ENCODE results near the gene MRPL37.

Gene MRPL37

DNA sequence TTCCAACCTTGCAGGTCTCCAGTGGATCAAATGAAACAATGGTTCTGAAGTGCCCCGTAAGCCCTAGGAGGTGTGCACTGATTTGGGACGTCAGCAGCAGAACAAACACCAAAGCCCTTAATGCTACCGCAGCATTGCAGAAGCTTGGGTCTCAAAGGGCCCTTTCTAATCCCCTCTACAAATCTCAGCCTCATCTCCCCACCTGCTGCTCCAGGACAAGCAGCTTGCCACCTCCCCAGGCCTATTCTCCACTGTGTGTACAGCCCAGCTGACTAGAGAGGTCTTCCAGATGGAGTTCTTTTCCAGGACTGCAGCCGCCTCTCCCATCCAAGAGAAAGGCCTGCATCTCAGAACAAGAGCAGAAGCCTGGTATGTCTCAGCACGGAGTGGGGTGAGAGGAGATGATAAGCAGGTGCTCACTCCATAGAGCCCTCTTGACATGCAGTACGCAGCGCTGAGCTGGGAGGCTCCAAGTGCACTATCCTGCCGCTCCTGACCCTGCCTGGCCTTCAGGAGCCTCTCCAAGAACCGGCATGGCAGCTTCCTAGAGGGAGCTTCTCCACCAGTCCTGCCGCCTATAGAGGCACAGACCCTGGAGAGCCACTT, 46.3 kb downstream of the MRPL37 start:
- TF ChIP-seq SIN3A (IDR thresholded peaks at IDR 0.05; ENCODE audit: borderline replicate concordance, insufficient read depth, low read length) (no peak), POLR2AphosphoS5 (IDR thresholded peaks at IDR 0.05; ENCODE audit: low read depth, low read length) (no peak), TAF1 (IDR thresholded peaks at IDR 0.05; ENCODE audit: borderline replicate concordance, insufficient read depth, low read length) (no peak), FOXP2 (optimal IDR thresholded peaks at IDR 0.05; ENCODE audit: borderline replicate concordance, extremely low read depth, extremely low read length, insufficient read depth) (no peak)
- TF ChIP-seq, protein P1, sequence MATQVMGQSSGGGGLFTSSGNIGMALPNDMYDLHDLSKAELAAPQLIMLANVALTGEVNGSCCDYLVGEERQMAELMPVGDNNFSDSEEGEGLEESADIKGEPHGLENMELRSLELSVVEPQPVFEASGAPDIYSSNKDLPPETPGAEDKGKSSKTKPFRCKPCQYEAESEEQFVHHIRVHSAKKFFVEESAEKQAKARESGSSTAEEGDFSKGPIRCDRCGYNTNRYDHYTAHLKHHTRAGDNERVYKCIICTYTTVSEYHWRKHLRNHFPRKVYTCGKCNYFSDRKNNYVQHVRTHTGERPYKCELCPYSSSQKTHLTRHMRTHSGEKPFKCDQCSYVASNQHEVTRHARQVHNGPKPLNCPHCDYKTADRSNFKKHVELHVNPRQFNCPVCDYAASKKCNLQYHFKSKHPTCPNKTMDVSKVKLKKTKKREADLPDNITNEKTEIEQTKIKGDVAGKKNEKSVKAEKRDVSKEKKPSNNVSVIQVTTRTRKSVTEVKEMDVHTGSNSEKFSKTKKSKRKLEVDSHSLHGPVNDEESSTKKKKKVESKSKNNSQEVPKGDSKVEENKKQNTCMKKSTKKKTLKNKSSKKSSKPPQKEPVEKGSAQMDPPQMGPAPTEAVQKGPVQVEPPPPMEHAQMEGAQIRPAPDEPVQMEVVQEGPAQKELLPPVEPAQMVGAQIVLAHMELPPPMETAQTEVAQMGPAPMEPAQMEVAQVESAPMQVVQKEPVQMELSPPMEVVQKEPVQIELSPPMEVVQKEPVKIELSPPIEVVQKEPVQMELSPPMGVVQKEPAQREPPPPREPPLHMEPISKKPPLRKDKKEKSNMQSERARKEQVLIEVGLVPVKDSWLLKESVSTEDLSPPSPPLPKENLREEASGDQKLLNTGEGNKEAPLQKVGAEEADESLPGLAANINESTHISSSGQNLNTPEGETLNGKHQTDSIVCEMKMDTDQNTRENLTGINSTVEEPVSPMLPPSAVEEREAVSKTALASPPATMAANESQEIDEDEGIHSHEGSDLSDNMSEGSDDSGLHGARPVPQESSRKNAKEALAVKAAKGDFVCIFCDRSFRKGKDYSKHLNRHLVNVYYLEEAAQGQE (IDR thresholded peaks at IDR 0.05; ENCODE audit: insufficient read depth in 1 of 2, low read depth in 2 of 2, low read length in 2 of 2) = no peak

DNA sequence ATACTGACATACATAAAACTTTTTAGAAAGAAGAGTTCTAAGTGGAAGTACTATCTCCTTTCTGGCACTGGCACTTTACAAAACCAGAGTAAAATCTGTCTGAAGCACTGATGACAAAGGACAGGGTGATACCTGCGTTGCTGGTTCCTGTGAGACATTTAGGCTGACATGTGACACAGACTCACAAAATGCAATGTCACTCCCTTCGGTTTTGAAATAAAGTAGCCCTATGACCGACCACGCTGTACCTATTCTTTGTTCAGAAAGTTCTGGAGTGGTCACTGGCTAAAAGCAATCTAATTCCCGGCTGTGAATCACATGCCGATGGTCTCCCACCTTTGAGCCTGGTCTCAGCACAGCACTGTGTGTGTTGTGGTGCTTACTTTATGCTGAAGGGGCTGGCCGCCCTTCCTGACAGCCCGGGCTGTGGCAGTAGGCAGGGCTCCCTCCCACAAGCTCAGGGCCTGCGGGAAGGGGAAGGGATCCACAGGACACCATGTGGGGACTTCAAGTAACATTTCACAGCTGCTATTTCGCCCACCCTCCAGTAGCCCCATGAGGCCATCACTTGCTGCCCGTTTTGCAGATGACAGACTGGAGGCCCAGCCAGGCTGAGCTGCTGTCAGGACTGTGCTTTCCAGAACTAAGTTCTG, 48.0 kb downstream of the MRPL37 start:
- no peak for TF ChIP-seq POLR2AphosphoS5 (IDR thresholded peaks at IDR 0.05; ENCODE audit: low read depth, low read length)
- TF ChIP-seq, protein P1 (IDR thresholded peaks at IDR 0.05; ENCODE audit: insufficient read depth in 1 of 2, low read depth in 2 of 2, low read length in 2 of 2) = no peak
- no peak for TF ChIP-seq SIN3A (IDR thresholded peaks at IDR 0.05; ENCODE audit: borderline replicate concordance, insufficient read depth, low read length)
- no peak for TF ChIP-seq TAF1 (IDR thresholded peaks at IDR 0.05; ENCODE audit: borderline replicate concordance, insufficient read depth, low read length)
- no peak for TF ChIP-seq FOXP2 (optimal IDR thresholded peaks at IDR 0.05; ENCODE audit: borderline replicate concordance, extremely low read depth, extremely low read length, insufficient read depth)

DNA sequence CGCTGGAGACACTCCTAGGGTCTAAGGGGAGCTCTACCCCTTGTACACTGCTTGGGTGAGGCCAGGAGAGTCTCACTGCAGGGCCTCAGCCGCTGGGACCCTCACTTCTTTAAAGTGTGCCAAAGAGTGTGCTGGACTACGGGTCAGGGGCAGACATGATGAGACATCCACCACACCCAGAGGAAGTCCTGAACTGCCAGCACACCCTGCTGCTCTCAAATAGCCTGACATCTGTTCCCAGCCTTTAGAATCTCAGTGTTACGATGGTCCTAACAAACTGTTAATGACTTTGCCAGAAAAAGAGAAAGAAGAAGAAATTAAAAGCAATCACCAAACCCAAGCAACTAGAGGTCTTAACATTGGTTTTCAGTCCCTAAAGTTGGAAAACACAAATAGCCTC, 49.0 kb downstream of the MRPL37 start:
- no peak for TF ChIP-seq POLR2AphosphoS5 (IDR thresholded peaks at IDR 0.05; ENCODE audit: low read depth, low read length)
- TF ChIP-seq TAF1 (IDR thresholded peaks at IDR 0.05; ENCODE audit: borderline replicate concordance, insufficient read depth, low read length) = no peak
- TF ChIP-seq FOXP2 (optimal IDR thresholded peaks at IDR 0.05; ENCODE audit: borderline replicate concordance, extremely low read depth, extremely low read length, insufficient read depth) = no peak
- TF ChIP-seq SIN3A (IDR thresholded peaks at IDR 0.05; ENCODE audit: borderline replicate concordance, insufficient read depth, low read length) = no peak
- TF ChIP-seq, protein P1 (IDR thresholded peaks at IDR 0.05; ENCODE audit: insufficient read depth in 1 of 2, low read depth in 2 of 2, low read length in 2 of 2) = no peak

DNA sequence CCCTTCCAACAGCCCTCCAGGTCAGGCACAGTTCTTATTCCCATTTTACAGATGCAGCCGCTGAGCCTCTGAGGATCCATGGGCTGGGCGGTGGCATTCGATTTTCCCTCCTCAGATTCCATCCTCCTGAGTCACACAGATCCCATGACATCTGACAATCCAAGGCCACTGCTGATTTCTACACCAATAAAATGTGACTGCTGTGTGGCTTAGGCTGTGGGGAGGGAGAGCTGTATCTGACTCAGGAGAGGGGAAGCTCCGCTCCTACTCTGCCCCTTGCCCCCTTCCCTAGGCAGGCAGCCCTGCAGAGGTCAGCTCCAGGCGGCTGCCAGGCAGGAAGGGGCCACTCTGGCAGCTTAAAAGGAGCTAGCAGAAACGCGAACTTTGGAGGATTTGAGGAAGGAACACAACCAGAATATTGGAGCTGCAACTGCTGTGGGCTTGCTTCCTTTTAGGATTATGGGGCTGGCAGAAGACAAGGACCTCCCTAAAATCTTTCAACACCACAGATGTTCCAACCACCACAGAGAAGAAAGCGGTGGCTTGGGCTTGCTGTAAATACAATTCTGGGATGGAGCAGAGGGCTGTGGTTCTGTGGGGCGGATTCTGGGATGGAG, 50.0 kb downstream of the MRPL37 start:
- TF ChIP-seq FOXP2 (optimal IDR thresholded peaks at IDR 0.05; ENCODE audit: borderline replicate concordance, extremely low read depth, extremely low read length, insufficient read depth) = no peak
- TF ChIP-seq POLR2AphosphoS5 (IDR thresholded peaks at IDR 0.05; ENCODE audit: low read depth, low read length) = no peak
- TF ChIP-seq TAF1 (IDR thresholded peaks at IDR 0.05; ENCODE audit: borderline replicate concordance, insufficient read depth, low read length) = no peak
- TF ChIP-seq, protein P1 (IDR thresholded peaks at IDR 0.05; ENCODE audit: insufficient read depth in 1 of 2, low read depth in 2 of 2, low read length in 2 of 2) = no peak
- no peak for TF ChIP-seq SIN3A (IDR thresholded peaks at IDR 0.05; ENCODE audit: borderline replicate concordance, insufficient read depth, low read length)

Data from PFSK-1 (cell line).